ENCODE results near the gene NTM. TPM values are rescaled to one million over a fixed set of nuclear protein-coding genes. Genes with fewer than 3 reads are reported as not detected.

NTM gene
- total RNA-seq, 2 donors from 2014 or later = not detected

- DNase-seq (no peak), ATAC-seq (replicated peaks in 1 of 2) (no peak)
- H3K4me3 Mint-ChIP-seq = no peak overlapping the region
- H3K27ac Mint-ChIP-seq = no peak overlapping the region
- no peaks in the 10 kb centered on the region for H3K27me3 Mint-ChIP-seq (ENCODE audit: low read depth)
- no peaks in the 10 kb centered on the region for H3K36me3 Mint-ChIP-seq (ENCODE audit: insufficient read depth in 2 of 2)
- peaks cover 0 to 11% of the 10 kb centered on the region in 2 donors for H3K9me3 Mint-ChIP-seq
- no peaks in the 10 kb centered on the region for H3K4me1 Mint-ChIP-seq (ENCODE audit: low read depth)
Observed at GRCh38 chr11:132186699-132187098, 816.3 kb downstream of the NTM start.

GRCh38 chr11:132187386-132187785 is 817.0 kb downstream of the NTM start:
- H3K9me3 Mint-ChIP-seq = peaks cover 0 to 11% of the 10 kb centered on the region in 2 donors
- no peaks in the 10 kb centered on the region for H3K36me3 Mint-ChIP-seq (ENCODE audit: insufficient read depth in 2 of 2)
- no peak overlapping the region for H3K27ac Mint-ChIP-seq
- DNase-seq (no peak), ATAC-seq (replicated peaks in 1 of 2) (no peak)
- no peaks in the 10 kb centered on the region for H3K27me3 Mint-ChIP-seq (ENCODE audit: low read depth)
- H3K4me1 Mint-ChIP-seq (ENCODE audit: low read depth) = no peaks in the 10 kb centered on the region
- H3K4me3 Mint-ChIP-seq = no peak overlapping the region

- Mint-ChIP-seq H3K27me3 (ENCODE audit: low read depth) (no peaks in the 10 kb centered on the region), H3K36me3 (ENCODE audit: insufficient read depth in 2 of 2) (no peaks in the 10 kb centered on the region), H3K4me3 (no peak overlapping the region), H3K27ac (no peak overlapping the region), H3K4me1 (ENCODE audit: low read depth) (no peaks in the 10 kb centered on the region), H3K9me3 (peaks cover 0 to 11% of the 10 kb centered on the region in 2 donors)
- DNase-seq (no peak), ATAC-seq (replicated peaks in 1 of 2) (no peak)
Observed at GRCh38 chr11:132187814-132188213, 817.4 kb downstream of the NTM start.

GRCh38 chr11:132196928-132197327 is 826.5 kb downstream of the NTM start:
- Mint-ChIP-seq H3K4me3 (no peak overlapping the region), H3K9me3 (peaks cover 6 to 10% of the 10 kb centered on the region in 2 donors), H3K4me1 (ENCODE audit: low read depth) (no peaks in the 10 kb centered on the region), H3K27ac (no peak overlapping the region), H3K27me3 (ENCODE audit: low read depth) (no peaks in the 10 kb centered on the region), H3K36me3 (ENCODE audit: insufficient read depth in 2 of 2) (no peaks in the 10 kb centered on the region)
- ATAC-seq (replicated peaks in 1 of 2) (no peak), DNase-seq (no peak)

- H3K27me3 Mint-ChIP-seq (ENCODE audit: low read depth) = no peaks in the 10 kb centered on the region
- H3K36me3 Mint-ChIP-seq (ENCODE audit: insufficient read depth in 2 of 2) = peaks cover 0 to 2% of the 10 kb centered on the region in 2 donors
- H3K4me1 Mint-ChIP-seq (ENCODE audit: low read depth) = no peaks in the 10 kb centered on the region
- no peak overlapping the region for H3K4me3 Mint-ChIP-seq
- no peak overlapping the region for H3K27ac Mint-ChIP-seq
- H3K9me3 Mint-ChIP-seq = peaks cover 5 to 9% of the 10 kb centered on the region in 2 donors
- ATAC-seq (replicated peaks in 1 of 2) (no peak), DNase-seq (no peak)
Observed at GRCh38 chr11:132200353-132200936, 830.0 kb downstream of the NTM start.

- no peaks in the 10 kb centered on the region for H3K27me3 Mint-ChIP-seq (ENCODE audit: low read depth)
- DNase-seq (no peak), ATAC-seq (replicated peaks in 1 of 2) (no peak)
- peaks cover 2 to 9% of the 10 kb centered on the region in 2 donors for H3K9me3 Mint-ChIP-seq
- peaks cover 0 to 2% of the 10 kb centered on the region in 2 donors for H3K36me3 Mint-ChIP-seq (ENCODE audit: insufficient read depth in 2 of 2)
- H3K4me1 Mint-ChIP-seq (ENCODE audit: low read depth) = no peaks in the 10 kb centered on the region
- no peak overlapping the region for H3K4me3 Mint-ChIP-seq
- no peak overlapping the region for H3K27ac Mint-ChIP-seq
Observed at GRCh38 chr11:132202621-132203020, 832.2 kb downstream of the NTM start.

- H3K4me3 Mint-ChIP-seq = no peak overlapping the region
- H3K4me1 Mint-ChIP-seq (ENCODE audit: low read depth) = no peaks in the 10 kb centered on the region
- H3K36me3 Mint-ChIP-seq (ENCODE audit: insufficient read depth in 2 of 2) = peaks cover 0 to 2% of the 10 kb centered on the region in 2 donors
- ATAC-seq (replicated peaks in 1 of 2) = no peak
- peaks cover 1 to 6% of the 10 kb centered on the region in 2 donors for H3K9me3 Mint-ChIP-seq
- DNase-seq = no peak
- no peaks in the 10 kb centered on the region for H3K27me3 Mint-ChIP-seq (ENCODE audit: low read depth)
- H3K27ac Mint-ChIP-seq = no peak overlapping the region
Observed at GRCh38 chr11:132205006-132205405, 834.6 kb downstream of the NTM start.

GRCh38 chr11:132205496-132205895 is 835.1 kb downstream of the NTM start:
- no peak for ATAC-seq (replicated peaks in 1 of 2)
- Mint-ChIP-seq H3K4me3 (no peak overlapping the region), H3K27ac (no peak overlapping the region)

GRCh38 chr11:132206993-132207392 is 836.6 kb downstream of the NTM start:
- ATAC-seq (replicated peaks in 1 of 2) (no peak), DNase-seq (no peak)
- Mint-ChIP-seq H3K27ac (no peak overlapping the region), H3K4me3 (no peak overlapping the region), H3K27me3 (ENCODE audit: low read depth) (no peaks in the 10 kb centered on the region), H3K36me3 (ENCODE audit: insufficient read depth in 2 of 2) (peaks cover 0 to 2% of the 10 kb centered on the region in 2 donors), H3K9me3 (peaks cover 2 to 6% of the 10 kb centered on the region in 2 donors), H3K4me1 (ENCODE audit: low read depth) (no peaks in the 10 kb centered on the region)

More at GRCh38 chr11:132205496-132205895, 835.1 kb downstream of the NTM start:
- DNase-seq = no peak
- Mint-ChIP-seq H3K27me3 (ENCODE audit: low read depth) (no peaks in the 10 kb centered on the region), H3K9me3 (peaks cover 1 to 6% of the 10 kb centered on the region in 2 donors), H3K4me1 (ENCODE audit: low read depth) (no peaks in the 10 kb centered on the region), H3K36me3 (ENCODE audit: insufficient read depth in 2 of 2) (peaks cover 0 to 2% of the 10 kb centered on the region in 2 donors)

- H3K9me3 Mint-ChIP-seq = peaks cover 5 to 6% of the 10 kb centered on the region in 2 donors
- H3K4me1 Mint-ChIP-seq (ENCODE audit: low read depth) = no peaks in the 10 kb centered on the region
- DNase-seq (no peak), ATAC-seq (replicated peaks in 1 of 2) (no peak)
- H3K4me3 Mint-ChIP-seq = no peak overlapping the region
- H3K27me3 Mint-ChIP-seq (ENCODE audit: low read depth) = no peaks in the 10 kb centered on the region
- no peaks in the 10 kb centered on the region for H3K36me3 Mint-ChIP-seq (ENCODE audit: insufficient read depth in 2 of 2)
- H3K27ac Mint-ChIP-seq = no peak overlapping the region
Observed at GRCh38 chr11:132208477-132209055, 838.2 kb downstream of the NTM start.

- Mint-ChIP-seq H3K9me3 (peaks cover 5% of the 10 kb centered on the region in 2 donors), H3K4me3 (no peak overlapping the region), H3K27me3 (ENCODE audit: low read depth) (no peaks in the 10 kb centered on the region), H3K4me1 (ENCODE audit: low read depth) (no peaks in the 10 kb centered on the region), H3K36me3 (ENCODE audit: insufficient read depth in 2 of 2) (no peaks in the 10 kb centered on the region), H3K27ac (no peak overlapping the region)
- no peak for ATAC-seq (replicated peaks in 1 of 2)
- no peak for DNase-seq
Observed at GRCh38 chr11:132211479-132211878, 841.1 kb downstream of the NTM start.

GRCh38 chr11:132217856-132218255 is 847.4 kb downstream of the NTM start:
- Mint-ChIP-seq H3K36me3 (ENCODE audit: insufficient read depth in 2 of 2) (no peaks in the 10 kb centered on the region), H3K27me3 (ENCODE audit: low read depth) (no peaks in the 10 kb centered on the region), H3K9me3 (peaks cover 2 to 7% of the 10 kb centered on the region in 2 donors), H3K27ac (no peak overlapping the region), H3K4me1 (ENCODE audit: low read depth) (no peaks in the 10 kb centered on the region), H3K4me3 (no peak overlapping the region)
- ATAC-seq (replicated peaks in 1 of 2) (no peak), DNase-seq (no peak)

GRCh38 chr11:132220474-132220873 is 850.1 kb downstream of the NTM start:
- no peaks in the 10 kb centered on the region for H3K27me3 Mint-ChIP-seq (ENCODE audit: low read depth)
- no peak for DNase-seq
- H3K9me3 Mint-ChIP-seq = peaks cover 0 to 14% of the 10 kb centered on the region in 2 donors
- no peak overlapping the region for H3K27ac Mint-ChIP-seq
- no peak overlapping the region for H3K4me3 Mint-ChIP-seq
- H3K36me3 Mint-ChIP-seq (ENCODE audit: insufficient read depth in 2 of 2) = peaks cover 0 to 3% of the 10 kb centered on the region in 2 donors
- no peaks in the 10 kb centered on the region for H3K4me1 Mint-ChIP-seq (ENCODE audit: low read depth)
- no peak for ATAC-seq (replicated peaks in 1 of 2)

GRCh38 chr11:132222345-132222744 is 851.9 kb downstream of the NTM start:
- Mint-ChIP-seq H3K27me3 (ENCODE audit: low read depth) (no peaks in the 10 kb centered on the region), H3K36me3 (ENCODE audit: insufficient read depth in 2 of 2) (peaks cover 0 to 3% of the 10 kb centered on the region in 2 donors), H3K9me3 (peaks cover 3 to 18% of the 10 kb centered on the region in 2 donors), H3K4me1 (ENCODE audit: low read depth) (no peaks in the 10 kb centered on the region), H3K4me3 (no peak overlapping the region), H3K27ac (no peak overlapping the region)
- no peak for ATAC-seq (replicated peaks in 1 of 2)
- no peak for DNase-seq

Measured in activated T-cell treated with anti-CD3 and anti-CD28 coated beads, Interleukin-2, amount 50 U/mL, for 72 hours (primary cell).